ENCODE results near the gene CGGBP1.
"Not testable (repeated sequence)": the region's sequence is repeated elsewhere in the genome, so short reads cannot be mapped to it uniquely, and the experiment has no call there.

Gene CGGBP1

GRCh38 chr3:88034491-88035275 is 24.1 kb downstream of the CGGBP1 start:
- DNase-seq (ENCODE audit: low spot score), result no peak

DNA sequence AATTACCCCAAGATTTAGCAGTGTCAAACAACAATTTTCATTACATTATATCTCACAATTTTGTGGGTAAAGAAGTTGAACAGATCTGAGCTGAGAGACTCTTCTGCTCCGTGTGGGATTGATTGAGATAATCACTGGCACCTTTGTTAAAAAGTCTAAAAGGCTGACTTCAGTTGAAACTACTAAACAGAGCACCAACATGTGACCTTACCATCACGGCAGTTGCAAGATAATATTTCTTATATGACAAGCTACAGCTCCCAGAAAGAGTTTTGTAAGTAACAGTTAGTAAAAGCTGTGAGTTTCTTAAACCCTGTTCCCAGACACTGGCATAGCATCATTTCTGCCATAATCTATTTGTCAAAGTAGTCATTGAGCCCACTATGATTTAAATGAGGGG is 25.0 kb downstream of the CGGBP1 start:
- no peak for DNase-seq (ENCODE audit: low spot score)

GRCh38 chr3:88033079-88033478 is 25.7 kb downstream of the CGGBP1 start:
- DNase-seq (ENCODE audit: low spot score), result no peak

GRCh38 chr3:88032245-88032644 is 26.6 kb downstream of the CGGBP1 start:
- DNase-seq (ENCODE audit: low spot score), result no peak

GRCh38 chr3:88031642-88032077 is 27.1 kb downstream of the CGGBP1 start:
- DNase-seq (ENCODE audit: low spot score), result no peak

DNA sequence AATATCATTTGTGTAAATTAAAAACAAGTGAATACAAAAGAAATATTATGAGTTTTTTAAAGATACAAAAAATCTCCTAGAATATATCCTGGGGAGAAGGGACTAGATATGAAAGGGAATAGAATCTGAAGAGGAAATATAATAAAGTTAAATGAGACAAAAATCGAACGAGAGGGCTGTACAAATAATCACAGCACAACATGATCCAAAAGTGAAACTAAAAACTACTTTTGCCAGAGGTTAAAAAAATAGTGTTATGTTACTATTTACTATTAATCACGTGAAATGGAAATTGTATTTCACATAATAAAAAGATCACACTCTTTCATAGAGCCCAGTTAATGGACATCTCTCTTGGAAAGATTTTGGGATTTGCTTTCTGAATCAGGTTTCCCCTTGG is 28.6 kb downstream of the CGGBP1 start:
- no peak for DNase-seq (ENCODE audit: low spot score)

DNA sequence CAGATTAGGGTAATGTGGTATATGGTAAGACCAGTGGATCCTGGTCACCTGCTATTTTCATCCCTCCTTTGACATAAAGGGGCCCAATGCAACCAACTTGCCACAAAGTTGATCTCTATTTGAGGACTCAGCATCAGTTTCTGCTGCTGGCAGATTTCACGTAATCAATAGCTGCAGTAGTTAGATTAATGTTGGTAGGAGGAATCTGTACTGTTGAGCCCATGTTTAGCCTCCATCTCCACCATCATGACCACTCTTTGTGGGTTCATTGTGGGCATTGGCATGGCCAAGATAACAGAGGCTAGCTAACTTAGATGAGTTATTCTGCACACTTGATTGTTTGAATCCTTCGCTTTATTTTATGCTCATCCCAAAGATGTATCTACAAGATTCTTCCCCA is 29.9 kb downstream of the CGGBP1 start:
- no peak for DNase-seq (ENCODE audit: low spot score)

DNA sequence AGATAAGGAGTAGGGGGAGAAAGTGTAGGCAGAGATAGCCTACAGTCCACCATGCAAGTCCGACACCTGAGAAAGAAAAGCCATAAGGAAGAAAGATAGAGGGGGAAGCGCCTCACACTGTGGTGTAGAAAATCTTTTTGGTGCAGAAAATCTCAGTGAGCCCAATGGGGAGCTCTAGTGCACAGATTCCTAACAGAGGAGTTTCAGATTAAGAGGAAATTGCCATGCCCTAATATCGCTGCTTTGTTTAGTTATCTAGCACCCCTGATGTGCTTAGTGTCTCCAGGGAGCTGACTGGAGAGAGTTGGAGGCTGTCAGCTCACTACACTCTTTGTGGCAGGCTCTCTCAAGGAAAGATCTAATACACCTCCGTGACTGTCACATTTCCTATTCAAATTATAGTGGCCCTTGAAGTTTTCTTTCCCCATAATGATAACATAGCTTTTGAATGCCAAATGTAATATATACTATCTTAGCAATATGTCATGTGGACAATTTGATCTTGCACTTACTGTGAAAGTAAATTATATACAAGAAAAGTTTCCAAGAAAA is 33.7 kb downstream of the CGGBP1 start:
- no peak for DNase-seq (ENCODE audit: low spot score)

DNA sequence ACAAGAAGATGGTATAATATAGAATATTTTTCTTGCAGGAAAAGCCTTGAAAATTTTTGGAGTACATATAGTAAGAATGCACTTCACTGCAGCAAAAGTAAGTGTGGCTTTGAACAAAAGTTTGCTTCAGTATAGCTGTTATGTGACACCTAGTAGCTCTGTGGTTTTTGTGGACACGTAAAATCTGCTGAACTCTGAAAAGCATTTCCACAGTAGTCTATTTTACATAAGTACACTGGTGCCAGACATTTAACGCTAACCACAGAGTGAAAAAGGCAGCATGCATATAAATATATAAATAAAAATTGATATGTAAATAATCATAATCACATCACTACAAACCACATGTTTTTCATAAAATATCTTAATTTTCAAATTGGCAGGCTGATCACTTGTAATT is 39.8 kb downstream of the CGGBP1 start:
- DNase-seq (ENCODE audit: low spot score), result no peak

GRCh38 chr3:88015656-88016055 is 43.1 kb downstream of the CGGBP1 start:
- not testable (repeated sequence) for DNase-seq (ENCODE audit: low spot score)

DNA sequence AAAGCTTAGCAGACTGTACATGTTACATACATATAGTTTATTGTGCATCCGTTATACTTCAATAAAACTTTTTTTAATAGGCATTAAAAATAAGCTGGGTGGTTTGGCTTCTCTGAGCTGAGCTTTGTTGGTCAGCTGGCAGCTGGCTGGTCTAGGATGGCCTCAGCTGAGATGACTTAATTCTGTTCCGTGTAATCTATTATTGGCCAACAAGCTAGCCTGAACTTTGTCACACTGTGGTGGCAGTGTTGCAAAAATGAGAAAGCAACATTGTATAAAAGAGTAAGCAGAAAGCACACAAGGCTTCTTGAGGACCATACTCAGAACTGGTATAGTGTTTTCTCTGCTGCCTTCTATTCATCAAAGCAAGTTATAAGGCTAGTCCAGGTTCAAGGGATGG is 45.2 kb downstream of the CGGBP1 start:
- no peak for DNase-seq (ENCODE audit: low spot score)

GRCh38 chr3:88010810-88011209 is 48.0 kb downstream of the CGGBP1 start:
- no peak for DNase-seq (ENCODE audit: low spot score)

GRCh38 chr3:88009066-88009465 is 49.7 kb downstream of the CGGBP1 start:
- DNase-seq (ENCODE audit: low spot score), result no peak

GRCh38 chr3:88005066-88005465 is 53.7 kb downstream of the CGGBP1 start:
- DNase-seq (ENCODE audit: low spot score), result peak; percentile 13

DNA sequence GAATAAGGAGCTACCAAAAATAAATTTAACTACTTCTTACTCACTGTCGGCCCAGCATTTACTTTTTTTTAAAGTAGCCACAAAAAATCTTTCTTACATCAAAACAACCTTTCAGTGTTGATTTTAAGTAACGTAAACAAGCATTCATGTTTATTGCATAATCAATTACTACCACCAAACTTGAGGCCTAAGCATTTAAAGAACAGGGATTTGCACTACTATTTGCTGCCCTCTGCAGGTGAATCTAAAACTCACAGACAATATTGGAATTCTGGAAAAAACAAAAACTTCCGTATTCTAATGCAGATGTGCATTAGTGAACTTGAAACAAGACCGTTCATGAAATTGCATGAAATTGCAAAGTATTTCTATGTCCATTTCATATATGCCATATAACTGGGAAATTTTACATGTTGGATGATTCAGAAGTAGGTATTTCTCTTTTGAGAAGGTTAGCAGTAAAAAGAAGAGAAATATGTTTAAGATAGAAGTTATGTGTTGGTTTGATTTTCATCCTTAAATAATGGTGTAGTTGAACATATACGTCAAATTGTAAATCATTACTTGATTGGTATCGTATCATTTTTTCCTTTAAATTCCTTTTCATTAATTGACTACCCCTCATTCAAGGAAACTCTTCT is 55.6 kb downstream of the CGGBP1 start:
- DNase-seq (ENCODE audit: low spot score), result peak; percentile 26

- DNase-seq (ENCODE audit: low spot score), result no peak
These were observed 56.4 kb downstream of the CGGBP1 start for GRCh38 chr3:88002448-88002847.
